ENCODE measurements around the gene TOP2A.

DNA sequence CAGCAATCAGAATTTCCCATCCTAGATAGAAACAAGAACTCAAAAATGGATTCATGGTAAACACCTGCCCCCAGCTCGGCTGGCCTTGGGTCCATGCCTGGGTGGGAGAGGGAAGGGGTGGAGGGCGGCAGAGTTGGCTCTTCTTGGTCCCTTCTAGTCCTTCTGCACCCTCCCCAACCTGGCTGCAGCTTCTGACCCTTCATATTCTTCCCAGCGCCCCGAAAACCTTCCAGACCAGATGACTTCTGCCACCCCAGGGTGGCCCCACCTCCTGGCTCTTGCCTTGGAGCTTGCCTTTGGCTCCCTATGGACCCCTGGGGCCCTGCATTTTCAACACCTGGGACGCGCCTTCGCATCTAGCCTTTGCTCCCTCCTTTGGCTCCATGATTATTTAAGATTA lies 47.8 kb downstream of the TOP2A start:
- TF ChIP-seq POLR2A (IDR thresholded peaks at IDR 0.05; ENCODE audit: low read depth, low read length) (no peak), TAF1 (IDR thresholded peaks at IDR 0.05; ENCODE audit: borderline replicate concordance, low read depth, low read length) (no peak), POLR2AphosphoS5 (IDR thresholded peaks at IDR 0.05; ENCODE audit: low read depth, low read length) (no peak)

Data from GM12892 (cell line).